ENCODE results near the gene GLB1L. TPM values are rescaled to one million over a fixed set of nuclear protein-coding genes. Genes with fewer than 3 reads are reported as not detected.
"Not testable (repeated sequence)": the region's sequence is repeated elsewhere in the genome, so short reads cannot be mapped to it uniquely, and the experiment has no call there.

GLB1L gene
- total RNA-seq, 1 donor = 3.4 TPM

DNA sequence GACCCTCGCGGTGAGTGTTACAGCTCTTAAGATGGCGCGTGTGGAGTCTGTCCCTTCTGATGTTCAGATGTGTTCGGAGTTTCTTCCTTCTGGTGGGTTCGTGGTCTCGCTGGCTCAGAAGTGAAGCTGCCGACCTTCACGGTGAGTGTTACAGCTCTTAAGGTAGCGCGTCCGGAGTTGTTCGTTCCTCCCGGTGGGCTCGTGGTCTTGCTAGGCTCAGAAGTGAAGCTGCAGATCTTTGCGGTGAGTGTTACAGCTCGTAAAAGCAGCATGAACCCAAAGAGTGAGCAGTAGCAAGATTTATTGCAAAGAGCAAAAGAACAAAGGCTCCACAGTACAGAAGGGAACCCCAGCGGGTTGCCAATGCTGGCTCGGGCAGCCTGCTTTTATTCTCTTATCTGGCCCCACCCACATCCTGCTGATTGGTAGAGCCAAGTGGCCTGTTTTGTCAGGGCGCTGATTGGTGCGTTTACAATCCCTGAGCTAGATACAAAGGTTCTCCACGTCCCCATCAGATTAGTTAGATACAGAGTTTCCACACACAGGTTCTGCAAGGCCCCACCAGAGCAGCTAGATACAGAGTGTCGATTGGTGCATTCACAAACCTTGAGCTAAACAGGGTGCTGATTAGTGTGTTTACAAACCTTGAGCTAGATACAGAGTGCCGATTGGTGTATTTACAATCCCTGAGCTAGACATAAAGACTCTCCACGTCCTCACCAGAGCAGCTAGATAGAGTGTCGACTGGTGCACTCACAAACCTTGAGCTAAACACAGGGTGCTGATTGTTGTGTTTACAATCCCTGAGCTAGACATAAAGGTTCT is 44.5 kb downstream of the GLB1L start:
- H3K9me3 ChIP-seq (ENCODE audit: low read depth, low read length); H3K4me3 ChIP-seq (ENCODE audit: low read length); H3K4me1 ChIP-seq (ENCODE audit: insufficient read depth, low read length); H3K27me3 ChIP-seq (ENCODE audit: insufficient read depth, low read length): not testable (repeated sequence)

GRCh38 chr2:219199470-219200211 is 45.6 kb downstream of the GLB1L start:
- Histone ChIP-seq H3K4me3 (ENCODE audit: low read length) (no peak overlapping the region), H3K27me3 (ENCODE audit: insufficient read depth, low read length) (no peaks in the 10 kb centered on the region), H3K4me1 (ENCODE audit: insufficient read depth, low read length) (no peaks in the 10 kb centered on the region), H3K9me3 (ENCODE audit: low read depth, low read length) (no peaks in the 10 kb centered on the region)

GRCh38 chr2:219198974-219199373 is 46.3 kb downstream of the GLB1L start:
- no peak overlapping the region for H3K4me3 ChIP-seq (ENCODE audit: low read length)
- no peaks in the 10 kb centered on the region for H3K27me3 ChIP-seq (ENCODE audit: insufficient read depth, low read length)
- no peaks in the 10 kb centered on the region for H3K9me3 ChIP-seq (ENCODE audit: low read depth, low read length)
- H3K4me1 ChIP-seq (ENCODE audit: insufficient read depth, low read length) = no peaks in the 10 kb centered on the region

GRCh38 chr2:219197388-219197787 is 47.9 kb downstream of the GLB1L start:
- no peaks in the 10 kb centered on the region for H3K4me1 ChIP-seq (ENCODE audit: insufficient read depth, low read length)
- H3K4me3 ChIP-seq (ENCODE audit: low read length) = no peak overlapping the region
- no peaks in the 10 kb centered on the region for H3K27me3 ChIP-seq (ENCODE audit: insufficient read depth, low read length)
- no peaks in the 10 kb centered on the region for H3K9me3 ChIP-seq (ENCODE audit: low read depth, low read length)

- Histone ChIP-seq H3K4me3 (ENCODE audit: low read length) (no peak overlapping the region), H3K9me3 (ENCODE audit: low read depth, low read length) (no peaks in the 10 kb centered on the region), H3K4me1 (ENCODE audit: insufficient read depth, low read length) (peaks cover 12% of the 10 kb centered on the region), H3K27me3 (ENCODE audit: insufficient read depth, low read length) (no peaks in the 10 kb centered on the region)
Measured at GRCh38 chr2:219186754-219187456, 58.3 kb downstream of the GLB1L start.

Other genes starting within 250 kb of the GLB1L start
- 0.10 TPM for gene CFAP65, start 203.9 kb downstream of the GLB1L start, total RNA-seq
- gene IHH, start 184.5 kb downstream of the GLB1L start, total RNA-seq = 0.10 TPM
- 13.7 TPM for gene NHEJ1, start 84.6 kb downstream of the GLB1L start, total RNA-seq
- gene SLC23A3, start 75.4 kb downstream of the GLB1L start, total RNA-seq = 0.31 TPM
- 27.5 TPM for gene CNPPD1, start 68.5 kb downstream of the GLB1L start, total RNA-seq
- 64.0 TPM for gene RETREG2, start 67.2 kb downstream of the GLB1L start, total RNA-seq
- gene ZFAND2B, start 38.7 kb downstream of the GLB1L start, total RNA-seq = 41.6 TPM
- gene ABCB6, start 26.5 kb downstream of the GLB1L start, total RNA-seq = 1.3 TPM
- gene ATG9A, start 15.8 kb downstream of the GLB1L start, total RNA-seq = 30.3 TPM
- 45.4 TPM for gene ANKZF1, start 15.6 kb downstream of the GLB1L start, total RNA-seq
- gene STK16, start within 50 bp of the GLB1L start, total RNA-seq = 18.5 TPM
- gene TUBA4B, start 7.8 kb upstream of the GLB1L start, total RNA-seq = not detected
- 108 TPM for gene TUBA4A, start 8.5 kb upstream of the GLB1L start, total RNA-seq
- gene DNAJB2, start 33.9 kb upstream of the GLB1L start, total RNA-seq = 57.5 TPM
- gene PTPRN, start 64.0 kb upstream of the GLB1L start, total RNA-seq = 1.3 TPM
- not detected for gene RESP18, start 87.3 kb upstream of the GLB1L start, total RNA-seq
- 24.9 TPM for gene DNPEP, start 142.5 kb upstream of the GLB1L start, total RNA-seq
- 1.3 TPM for gene DES, start 172.9 kb upstream of the GLB1L start, total RNA-seq
- 2.4 TPM for gene SPEG, start 189.4 kb upstream of the GLB1L start, total RNA-seq